OCI-LY1 (cell line): Measurements from ENCODE around the gene FRMD6.
"Not testable (repeated sequence)": the region's sequence is repeated elsewhere in the genome, so short reads cannot be mapped to it uniquely, and the experiment has no call there.

ENCODE experiments used
- H2AFZ ChIP-seq: fragments of 200-600 bp; sonication (generic), shearing (Covaris generic); 2 replicates; pipeline ENCODE4 v1.6.0; 2014; ENCODE audit warnings: antibody characterized with exemption, mild to moderate bottlenecking, low read length
- H3F3A ChIP-seq: fragments of 200-600 bp; sonication (generic), shearing (Covaris generic); 2 replicates; pipeline ENCODE4 v1.6.0; 2014; ENCODE audit warnings: mild to moderate bottlenecking, antibody characterized with exemption, low read length, moderate library complexity; ENCODE audit not compliant: insufficient read depth
- H3K27ac ChIP-seq: fragments of 200-600 bp; sonication (generic); 2 replicates; pipeline ENCODE4 v1.5.1; 2014; ENCODE audit warnings: low read length, mixed run types, mild to moderate bottlenecking, low read depth; ENCODE audit not compliant: poor library complexity, severe bottlenecking
- H3K27me3 ChIP-seq: fragments of 200-600 bp; sonication (generic); 2 replicates; pipeline ENCODE4 v1.6.0; 2014; ENCODE audit warnings: antibody characterized with exemption, mild to moderate bottlenecking, low read length, moderate library complexity; ENCODE audit not compliant: insufficient read depth
- H3K36me3 ChIP-seq: fragments of 200-600 bp; sonication (generic); 2 replicates; pipeline ENCODE4 v1.6.1; 2014; ENCODE audit warnings: mild to moderate bottlenecking, antibody characterized with exemption, low read length, moderate library complexity, mixed read lengths; ENCODE audit not compliant: insufficient read depth
- H3K4me1 ChIP-seq: fragments of 200-600 bp; sonication (generic); 2 replicates; pipeline ENCODE4 v1.5.1; 2014; ENCODE audit warnings: mild to moderate bottlenecking, low read length, moderate library complexity; ENCODE audit not compliant: insufficient read depth, severe bottlenecking
- H3K4me2 ChIP-seq: fragments of 200-600 bp; sonication (generic), shearing (Covaris generic); 2 replicates; pipeline ENCODE4 v1.6.1; 2014; ENCODE audit warnings: low read length
- H3K4me3 ChIP-seq: fragments of 200-600 bp; sonication (generic); 2 replicates; pipeline ENCODE4 v1.5.1; 2014; ENCODE audit warnings: low read length, low read depth, mild to moderate bottlenecking, mixed read lengths; ENCODE audit not compliant: poor library complexity, severe bottlenecking
- H3K79me2 ChIP-seq: fragments of 200-600 bp; shearing (Covaris generic); 2 replicates; pipeline ENCODE4 v1.6.1; 2016; ENCODE audit warnings: mixed run types, low read length, mixed read lengths; ENCODE audit not compliant: insufficient read depth
- H3K9ac ChIP-seq: fragments of 200-600 bp; sonication (generic), shearing (Covaris generic); 2 replicates; pipeline ENCODE4 v1.6.1; 2014; ENCODE audit warnings: mild to moderate bottlenecking, low read length, mixed read lengths
- H3K9me2 ChIP-seq: fragments of 200-600 bp; sonication (generic), shearing (Covaris generic); 2 replicates; pipeline ENCODE4 v1.6.1; 2014; ENCODE audit warnings: low read depth, mild to moderate bottlenecking, low read length, mixed read lengths
- H3K9me3 ChIP-seq: fragments of 200-600 bp; shearing (Covaris generic); 2 replicates; pipeline ENCODE4 v1.6.1; 2014; ENCODE audit warnings: low read length, mixed read lengths
- H4K20me1 ChIP-seq: fragments of 200-600 bp; sonication (generic), shearing (Covaris generic); 2 replicates; pipeline ENCODE4 v1.6.0; 2016; ENCODE audit warnings: mild to moderate bottlenecking, low read length; ENCODE audit not compliant: insufficient read depth
- EZH2 ChIP-seq: fragments of 200-600 bp; sonication (generic), shearing (Covaris generic); IDR thresholded peaks from 2 replicates; pipeline ENCODE4 v1.8.0; 2017; ENCODE audit warnings: borderline replicate concordance, mixed run types, mild to moderate bottlenecking, antibody characterized with exemption, low read length, moderate library complexity, mixed read lengths
- TF ChIP-seq, protein P1 (sequence below): fragments of 200-600 bp; sonication (generic), shearing (Covaris generic); IDR thresholded peaks from 2 replicates; pipeline ENCODE4 v1.5.1; 2017; ENCODE audit warnings: mild to moderate bottlenecking, antibody characterized with exemption, low read length, moderate library complexity, mixed read lengths

The FRMD6 gene

DNA sequence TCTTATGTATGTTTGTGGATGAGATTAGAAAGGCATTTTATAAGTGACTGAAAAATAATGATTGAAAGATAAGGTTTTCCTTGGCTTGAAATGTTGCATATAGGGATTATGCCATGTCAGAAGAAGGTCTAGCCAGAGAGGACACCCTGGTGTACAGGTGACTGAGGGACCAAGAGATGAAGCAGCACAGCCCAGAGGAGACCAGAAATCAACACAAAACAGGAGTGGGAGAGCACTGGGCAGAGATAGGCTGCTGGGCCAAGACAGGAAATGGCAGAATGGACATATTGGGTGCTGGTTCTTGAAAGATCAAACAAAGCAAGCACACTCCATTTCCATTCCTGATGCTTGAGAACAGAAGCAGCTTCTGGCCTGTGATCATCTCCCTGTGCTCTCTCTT, 24.4 kb upstream of the FRMD6 start:
- H3K36me3 ChIP-seq, result no peaks in the 10 kb centered on the region
- TF ChIP-seq, protein P1, sequence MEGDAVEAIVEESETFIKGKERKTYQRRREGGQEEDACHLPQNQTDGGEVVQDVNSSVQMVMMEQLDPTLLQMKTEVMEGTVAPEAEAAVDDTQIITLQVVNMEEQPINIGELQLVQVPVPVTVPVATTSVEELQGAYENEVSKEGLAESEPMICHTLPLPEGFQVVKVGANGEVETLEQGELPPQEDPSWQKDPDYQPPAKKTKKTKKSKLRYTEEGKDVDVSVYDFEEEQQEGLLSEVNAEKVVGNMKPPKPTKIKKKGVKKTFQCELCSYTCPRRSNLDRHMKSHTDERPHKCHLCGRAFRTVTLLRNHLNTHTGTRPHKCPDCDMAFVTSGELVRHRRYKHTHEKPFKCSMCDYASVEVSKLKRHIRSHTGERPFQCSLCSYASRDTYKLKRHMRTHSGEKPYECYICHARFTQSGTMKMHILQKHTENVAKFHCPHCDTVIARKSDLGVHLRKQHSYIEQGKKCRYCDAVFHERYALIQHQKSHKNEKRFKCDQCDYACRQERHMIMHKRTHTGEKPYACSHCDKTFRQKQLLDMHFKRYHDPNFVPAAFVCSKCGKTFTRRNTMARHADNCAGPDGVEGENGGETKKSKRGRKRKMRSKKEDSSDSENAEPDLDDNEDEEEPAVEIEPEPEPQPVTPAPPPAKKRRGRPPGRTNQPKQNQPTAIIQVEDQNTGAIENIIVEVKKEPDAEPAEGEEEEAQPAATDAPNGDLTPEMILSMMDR, result no peak
- TF ChIP-seq EZH2, result no peak
- H3K27ac ChIP-seq, result no peak overlapping the region
- H3K9me2 ChIP-seq, result no peaks in the 10 kb centered on the region
- no peaks in the 10 kb centered on the region for H3K27me3 ChIP-seq
- H3K9ac ChIP-seq, result no peak overlapping the region
- no peak overlapping the region for H3K4me3 ChIP-seq
- no peaks in the 10 kb centered on the region for H3K79me2 ChIP-seq
- no peaks in the 10 kb centered on the region for H3K9me3 ChIP-seq
- H2AFZ ChIP-seq, result no peak overlapping the region
- no peaks in the 10 kb centered on the region for H3F3A ChIP-seq
- no peak overlapping the region for H3K4me2 ChIP-seq
- no peaks in the 10 kb centered on the region for H4K20me1 ChIP-seq
- no peaks in the 10 kb centered on the region for H3K4me1 ChIP-seq

GRCh38 chr14:51628238-51628637, 23.5 kb upstream of the FRMD6 start:
- Histone ChIP-seq H3K27ac (no peak overlapping the region), H3K79me2 (no peaks in the 10 kb centered on the region), H3F3A (no peaks in the 10 kb centered on the region), H3K9ac (no peak overlapping the region), H3K4me3 (no peak overlapping the region), H2AFZ (no peak overlapping the region), H3K9me3 (no peaks in the 10 kb centered on the region), H3K4me2 (no peak overlapping the region), H3K4me1 (no peaks in the 10 kb centered on the region), H3K9me2 (no peaks in the 10 kb centered on the region), H3K27me3 (no peaks in the 10 kb centered on the region), H4K20me1 (no peaks in the 10 kb centered on the region), H3K36me3 (no peaks in the 10 kb centered on the region)
- no peak for TF ChIP-seq EZH2
- TF ChIP-seq, protein P1, result no peak

DNA sequence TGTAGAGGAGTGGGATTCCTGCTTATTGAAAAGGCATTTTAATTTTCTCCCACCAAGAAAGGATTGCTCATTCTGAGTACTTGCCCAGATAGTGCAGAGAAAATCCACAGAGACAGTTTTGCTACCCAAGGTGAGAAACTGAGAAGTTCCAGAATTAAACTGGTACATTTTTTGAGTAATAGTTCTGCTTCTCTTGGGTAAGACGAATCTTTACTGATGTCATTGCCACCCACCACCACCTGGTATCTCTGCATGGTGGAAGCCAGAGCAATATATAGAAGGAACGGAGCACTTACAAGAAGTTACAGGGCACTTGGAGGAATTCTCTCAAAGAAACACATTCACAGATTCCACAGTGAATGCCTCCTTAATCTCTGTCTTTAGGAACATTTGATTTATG, 20.7 kb upstream of the FRMD6 start:
- Histone ChIP-seq H3K27ac (no peak overlapping the region), H3K36me3 (no peaks in the 10 kb centered on the region), H3K79me2 (no peaks in the 10 kb centered on the region), H3K4me2 (no peak overlapping the region), H3K4me3 (no peak overlapping the region), H3K4me1 (no peaks in the 10 kb centered on the region), H2AFZ (no peak overlapping the region), H3F3A (no peaks in the 10 kb centered on the region), H4K20me1 (no peaks in the 10 kb centered on the region), H3K9me2 (no peaks in the 10 kb centered on the region), H3K27me3 (no peaks in the 10 kb centered on the region), H3K9me3 (no peaks in the 10 kb centered on the region), H3K9ac (no peak overlapping the region)
- TF ChIP-seq, protein P1, result no peak
- no peak for TF ChIP-seq EZH2

GRCh38 chr14:51633298-51633697, 18.4 kb upstream of the FRMD6 start:
- H3K4me2 ChIP-seq, H3F3A ChIP-seq, H4K20me1 ChIP-seq, H3K9ac ChIP-seq, H3K4me1 ChIP-seq, H3K27me3 ChIP-seq, H3K27ac ChIP-seq, H2AFZ ChIP-seq, H3K4me3 ChIP-seq, H3K9me2 ChIP-seq, H3K79me2 ChIP-seq, H3K9me3 ChIP-seq, H3K36me3 ChIP-seq: not testable (repeated sequence)
